Measurements from ENCODE around the gene DUSP7.

The DUSP7 gene

DNA sequence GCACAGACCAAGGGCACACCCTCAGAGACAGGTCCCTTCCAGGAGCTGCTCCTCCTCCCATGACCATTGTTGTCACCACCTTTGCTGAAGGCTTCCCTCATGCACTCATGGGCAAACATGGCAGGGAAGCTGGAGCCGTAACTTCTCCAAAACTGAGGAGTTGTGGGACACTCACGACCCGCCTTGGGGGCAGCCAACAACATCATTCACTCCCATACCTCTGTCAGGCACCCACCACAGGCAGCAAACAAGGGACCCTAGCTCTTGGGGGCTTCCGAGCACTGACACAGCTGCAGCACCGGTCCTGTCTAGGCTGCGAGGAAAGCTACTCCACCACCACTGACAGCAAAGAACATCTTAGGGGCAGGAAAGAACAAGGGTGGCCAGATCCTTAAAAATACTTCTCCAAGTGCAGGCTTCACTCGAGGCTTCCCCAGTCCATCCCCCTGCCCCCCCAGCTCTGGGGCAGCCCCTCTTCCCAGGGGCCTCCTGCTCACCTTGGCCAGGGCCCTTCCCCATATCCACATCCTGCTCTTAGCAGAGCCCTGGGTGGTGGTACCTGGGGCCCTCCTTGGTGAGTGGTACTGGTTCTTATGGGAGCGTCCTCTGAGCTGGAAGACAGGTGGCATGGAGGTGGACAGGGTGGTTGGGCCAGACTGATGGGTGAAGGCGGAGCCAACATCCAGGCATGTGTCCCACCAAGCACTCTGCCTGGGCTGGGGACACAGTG, 28.0 kb upstream of the DUSP7 start:
- ChIA-PET CTCF (interaction anchor here (2.1 kb wide), 1 partner anchor 29 kb away, joined by 4 read pairs; no protein-coding TSS in a partner anchor), POLR2A (no interaction called here)
- DNase-seq (ENCODE audit: low read depth, low spot score): no peak
- no peak overlapping the region for H3K4me3 ChIP-seq (ENCODE audit: low read depth, low read length)
- TF ChIP-seq CTCF (IDR thresholded peaks at IDR 0.05; ENCODE audit: insufficient read depth, low read length, missing control alignments): no peak

GRCh38 chr3:52083556-52084087, 27.3 kb upstream of the DUSP7 start:
- POLR2A ChIA-PET: no interaction called here
- no peak for TF ChIP-seq CTCF (IDR thresholded peaks at IDR 0.05; ENCODE audit: insufficient read depth, low read length, missing control alignments)
- DNase-seq (ENCODE audit: low read depth, low spot score): no peak
- CTCF ChIA-PET: interaction anchor here (0.8 kb wide), 1 partner anchor 79 kb away, joined by 3 read pairs; no protein-coding TSS in a partner anchor
- no peak overlapping the region for H3K4me3 ChIP-seq (ENCODE audit: low read depth, low read length)

DNA sequence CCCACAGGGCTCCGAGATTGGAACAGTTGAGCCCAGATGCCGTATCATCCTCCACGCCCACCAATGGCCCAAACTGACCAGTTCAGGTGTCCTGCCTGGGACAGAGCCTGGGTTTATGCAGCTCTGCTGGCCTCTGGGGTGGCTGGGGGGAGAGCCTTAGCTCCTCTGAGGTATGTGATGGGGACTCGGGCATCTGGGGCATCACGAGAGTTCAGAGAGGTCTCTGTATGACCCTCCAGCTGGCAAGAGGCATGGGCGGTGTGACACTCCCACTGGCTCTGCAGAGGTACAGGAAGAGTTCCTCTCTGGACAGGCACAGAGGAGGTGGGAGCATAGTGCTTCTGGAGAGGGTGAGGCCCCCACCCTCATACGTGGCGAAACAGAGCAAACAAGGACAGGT, 26.6 kb upstream of the DUSP7 start:
- CTCF ChIA-PET: interaction anchor here (0.8 to 1.4 kb wide), 2 partner anchors 40 to 78 kb away, joined by 3 to 5 read pairs; no protein-coding TSS in a partner anchor
- no peak for TF ChIP-seq CTCF (IDR thresholded peaks at IDR 0.05; ENCODE audit: insufficient read depth, low read length, missing control alignments)
- no peak for DNase-seq (ENCODE audit: low read depth, low spot score)
- POLR2A ChIA-PET: interaction anchor here (0.9 kb wide), 1 partner anchor 15 kb away, joined by 3 read pairs; no protein-coding TSS in a partner anchor
- no peak overlapping the region for H3K4me3 ChIP-seq (ENCODE audit: low read depth, low read length)

- TF ChIP-seq CTCF (IDR thresholded peaks at IDR 0.05; ENCODE audit: insufficient read depth, low read length, missing control alignments): no peak
- POLR2A ChIA-PET: no interaction called here
- no peak for DNase-seq (ENCODE audit: low read depth, low spot score)
- H3K4me3 ChIP-seq (ENCODE audit: low read depth, low read length): no peak overlapping the region
- CTCF ChIA-PET: interaction anchor here (1.7 kb wide), 1 partner anchor 78 kb away, joined by 4 read pairs; no protein-coding TSS in a partner anchor
Observed at GRCh38 chr3:52080830-52081719, 24.7 kb upstream of the DUSP7 start.

GRCh38 chr3:52079958-52080357, 23.6 kb upstream of the DUSP7 start:
- POLR2A ChIA-PET: no interaction called here
- DNase-seq (ENCODE audit: low read depth, low spot score): no peak
- TF ChIP-seq CTCF (IDR thresholded peaks at IDR 0.05; ENCODE audit: insufficient read depth, low read length, missing control alignments): no peak
- no peak overlapping the region for H3K4me3 ChIP-seq (ENCODE audit: low read depth, low read length)
- CTCF ChIA-PET: no interaction called here
